ENCODE results near the gene MFAP3L. TPM values are rescaled to one million over a fixed set of nuclear protein-coding genes. Genes with fewer than 3 reads are reported as not detected.
"Not testable (repeated sequence)": the region's sequence is repeated elsewhere in the genome, so short reads cannot be mapped to it uniquely, and the experiment has no call there.

Gene MFAP3L
- total RNA-seq, 1 experiment from 2014 or later, result not detected

- H4K20me1 ChIP-seq (ENCODE audit: insufficient read depth, low read depth, low read length), result no peaks in the 10 kb centered on the region
- H3K4me3 ChIP-seq (ENCODE audit: low read length), result no peak overlapping the region
- H2AFZ ChIP-seq (ENCODE audit: low read length), result no peak overlapping the region
- DNase-seq, result no peak
- H3K4me2 ChIP-seq (ENCODE audit: low read depth, low read length, poor library complexity, severe bottlenecking), result no peak overlapping the region
- H3K27ac ChIP-seq (ENCODE audit: low read length), result no peak overlapping the region
- H3K4me1 ChIP-seq (ENCODE audit: low read length), result peaks cover 5% of the 10 kb centered on the region; the same call in 1 of the 2 replicates
- H3K9me2 ChIP-seq (replicated peaks; ENCODE audit: insufficient read depth, low read length), result no peaks in the 10 kb centered on the region
- H3K36me3 ChIP-seq (ENCODE audit: insufficient read depth, low read length), result no peaks in the 10 kb centered on the region
- no peaks in the 10 kb centered on the region for H3K79me2 ChIP-seq (ENCODE audit: low read length)
- H3K9me3 ChIP-seq (ENCODE audit: low read length), result no peaks in the 10 kb centered on the region
- H3K9ac ChIP-seq (ENCODE audit: low read length), result no peak overlapping the region
- no peaks in the 10 kb centered on the region for H3K27me3 ChIP-seq (ENCODE audit: low read length)
Observed at GRCh38 chr4:169956091-169956843, 69.9 kb downstream of the MFAP3L start.

- no peaks in the 10 kb centered on the region for H3K9me2 ChIP-seq (replicated peaks; ENCODE audit: insufficient read depth, low read length)
- no peak overlapping the region for H3K27ac ChIP-seq (ENCODE audit: low read length)
- H3K9me3 ChIP-seq (ENCODE audit: low read length), result no peaks in the 10 kb centered on the region
- H3K4me1 ChIP-seq (ENCODE audit: low read length), result peaks cover 5% of the 10 kb centered on the region; the same call in 1 of the 2 replicates
- H3K4me2 ChIP-seq (ENCODE audit: low read depth, low read length, poor library complexity, severe bottlenecking), result no peak overlapping the region
- H3K9ac ChIP-seq (ENCODE audit: low read length), result no peak overlapping the region
- no peaks in the 10 kb centered on the region for H4K20me1 ChIP-seq (ENCODE audit: insufficient read depth, low read depth, low read length)
- H3K79me2 ChIP-seq (ENCODE audit: low read length), result no peaks in the 10 kb centered on the region
- H3K4me3 ChIP-seq (ENCODE audit: low read length), result no peak overlapping the region
- H3K27me3 ChIP-seq (ENCODE audit: low read length), result no peaks in the 10 kb centered on the region
- no peak overlapping the region for H2AFZ ChIP-seq (ENCODE audit: low read length)
- no peaks in the 10 kb centered on the region for H3K36me3 ChIP-seq (ENCODE audit: insufficient read depth, low read length)
- DNase-seq, result no peak
Observed at GRCh38 chr4:169955521-169955920, 70.7 kb downstream of the MFAP3L start.

GRCh38 chr4:169952236-169953002 lies 73.8 kb downstream of the MFAP3L start:
- Histone ChIP-seq H3K4me2 (ENCODE audit: low read depth, low read length, poor library complexity, severe bottlenecking) (no peak overlapping the region), H4K20me1 (ENCODE audit: insufficient read depth, low read depth, low read length) (no peaks in the 10 kb centered on the region), H3K79me2 (ENCODE audit: low read length) (no peaks in the 10 kb centered on the region), H3K27ac (ENCODE audit: low read length) (no peak overlapping the region), H3K27me3 (ENCODE audit: low read length) (no peaks in the 10 kb centered on the region), H3K4me1 (ENCODE audit: low read length) (peaks cover 5% of the 10 kb centered on the region; the same call in 1 of the 2 replicates), H3K9me3 (ENCODE audit: low read length) (no peaks in the 10 kb centered on the region), H3K36me3 (ENCODE audit: insufficient read depth, low read length) (no peaks in the 10 kb centered on the region), H3K9me2 (replicated peaks; ENCODE audit: insufficient read depth, low read length) (no peaks in the 10 kb centered on the region), H3K4me3 (ENCODE audit: low read length) (no peak overlapping the region), H3K9ac (ENCODE audit: low read length) (no peak overlapping the region), H2AFZ (ENCODE audit: low read length) (no peak overlapping the region)
- DNase-seq, result no peak

GRCh38 chr4:169948271-169948670 lies 77.9 kb downstream of the MFAP3L start:
- no peak overlapping the region for H2AFZ ChIP-seq (ENCODE audit: low read length)
- no peak overlapping the region for H3K9ac ChIP-seq (ENCODE audit: low read length)
- H3K9me2 ChIP-seq (replicated peaks; ENCODE audit: insufficient read depth, low read length), result no peaks in the 10 kb centered on the region
- H3K4me3 ChIP-seq (ENCODE audit: low read length), result no peak overlapping the region
- H3K27me3 ChIP-seq (ENCODE audit: low read length), result no peaks in the 10 kb centered on the region
- H3K4me1 ChIP-seq (ENCODE audit: low read length), result peaks cover 5% of the 10 kb centered on the region; the same call in 1 of the 2 replicates
- H3K27ac ChIP-seq (ENCODE audit: low read length), result no peak overlapping the region
- no peaks in the 10 kb centered on the region for H4K20me1 ChIP-seq (ENCODE audit: insufficient read depth, low read depth, low read length)
- no peak for DNase-seq
- no peak overlapping the region for H3K4me2 ChIP-seq (ENCODE audit: low read depth, low read length, poor library complexity, severe bottlenecking)
- H3K36me3 ChIP-seq (ENCODE audit: insufficient read depth, low read length), result no peaks in the 10 kb centered on the region
- H3K79me2 ChIP-seq (ENCODE audit: low read length), result no peaks in the 10 kb centered on the region
- no peaks in the 10 kb centered on the region for H3K9me3 ChIP-seq (ENCODE audit: low read length)

GRCh38 chr4:169945636-169946035 lies 80.6 kb downstream of the MFAP3L start:
- H3K9ac ChIP-seq (ENCODE audit: low read length), result no peak overlapping the region
- no peaks in the 10 kb centered on the region for H3K9me2 ChIP-seq (replicated peaks; ENCODE audit: insufficient read depth, low read length)
- H3K4me3 ChIP-seq (ENCODE audit: low read length), result no peak overlapping the region
- H3K9me3 ChIP-seq (ENCODE audit: low read length), result no peaks in the 10 kb centered on the region
- H3K4me1 ChIP-seq (ENCODE audit: low read length), result no peaks in the 10 kb centered on the region
- no peak overlapping the region for H3K27ac ChIP-seq (ENCODE audit: low read length)
- H3K27me3 ChIP-seq (ENCODE audit: low read length), result no peaks in the 10 kb centered on the region
- DNase-seq, result no peak
- H2AFZ ChIP-seq (ENCODE audit: low read length), result no peak overlapping the region
- H3K4me2 ChIP-seq (ENCODE audit: low read depth, low read length, poor library complexity, severe bottlenecking), result no peak overlapping the region
- H3K79me2 ChIP-seq (ENCODE audit: low read length), result no peaks in the 10 kb centered on the region
- no peaks in the 10 kb centered on the region for H3K36me3 ChIP-seq (ENCODE audit: insufficient read depth, low read length)
- H4K20me1 ChIP-seq (ENCODE audit: insufficient read depth, low read depth, low read length), result no peaks in the 10 kb centered on the region

GRCh38 chr4:169943601-169944000 lies 82.6 kb downstream of the MFAP3L start:
- H3K79me2 ChIP-seq (ENCODE audit: low read length); H3K4me1 ChIP-seq (ENCODE audit: low read length); H2AFZ ChIP-seq (ENCODE audit: low read length); H3K27me3 ChIP-seq (ENCODE audit: low read length); H3K9ac ChIP-seq (ENCODE audit: low read length); H3K27ac ChIP-seq (ENCODE audit: low read length); H3K9me2 ChIP-seq (replicated peaks; ENCODE audit: insufficient read depth, low read length); H3K9me3 ChIP-seq (ENCODE audit: low read length); H4K20me1 ChIP-seq (ENCODE audit: insufficient read depth, low read depth, low read length); DNase-seq; H3K36me3 ChIP-seq (ENCODE audit: insufficient read depth, low read length); H3K4me3 ChIP-seq (ENCODE audit: low read length); H3K4me2 ChIP-seq (ENCODE audit: low read depth, low read length, poor library complexity, severe bottlenecking): not testable (repeated sequence)

- Histone ChIP-seq H3K9ac (ENCODE audit: low read length) (no peak overlapping the region), H3K4me1 (ENCODE audit: low read length) (no peaks in the 10 kb centered on the region), H3K27me3 (ENCODE audit: low read length) (no peaks in the 10 kb centered on the region), H2AFZ (ENCODE audit: low read length) (no peak overlapping the region), H3K27ac (ENCODE audit: low read length) (no peak overlapping the region), H3K36me3 (ENCODE audit: insufficient read depth, low read length) (no peaks in the 10 kb centered on the region), H3K4me3 (ENCODE audit: low read length) (no peak overlapping the region), H3K9me3 (ENCODE audit: low read length) (no peaks in the 10 kb centered on the region), H4K20me1 (ENCODE audit: insufficient read depth, low read depth, low read length) (no peaks in the 10 kb centered on the region), H3K79me2 (ENCODE audit: low read length) (no peaks in the 10 kb centered on the region), H3K4me2 (ENCODE audit: low read depth, low read length, poor library complexity, severe bottlenecking) (no peak overlapping the region), H3K9me2 (replicated peaks; ENCODE audit: insufficient read depth, low read length) (no peaks in the 10 kb centered on the region)
- DNase-seq, result no peak
Observed at GRCh38 chr4:169941141-169941540, 85.1 kb downstream of the MFAP3L start.

- no peak overlapping the region for H3K27ac ChIP-seq (ENCODE audit: low read length)
- no peaks in the 10 kb centered on the region for H3K4me1 ChIP-seq (ENCODE audit: low read length)
- H3K79me2 ChIP-seq (ENCODE audit: low read length), result no peaks in the 10 kb centered on the region
- H3K9me3 ChIP-seq (ENCODE audit: low read length), result no peaks in the 10 kb centered on the region
- no peaks in the 10 kb centered on the region for H3K27me3 ChIP-seq (ENCODE audit: low read length)
- H3K4me3 ChIP-seq (ENCODE audit: low read length), result no peak overlapping the region
- no peaks in the 10 kb centered on the region for H3K36me3 ChIP-seq (ENCODE audit: insufficient read depth, low read length)
- no peak for DNase-seq
- H3K9me2 ChIP-seq (replicated peaks; ENCODE audit: insufficient read depth, low read length), result no peaks in the 10 kb centered on the region
- H3K4me2 ChIP-seq (ENCODE audit: low read depth, low read length, poor library complexity, severe bottlenecking), result no peak overlapping the region
- no peak overlapping the region for H3K9ac ChIP-seq (ENCODE audit: low read length)
- no peaks in the 10 kb centered on the region for H4K20me1 ChIP-seq (ENCODE audit: insufficient read depth, low read depth, low read length)
- H2AFZ ChIP-seq (ENCODE audit: low read length), result no peak overlapping the region
Observed at GRCh38 chr4:169940460-169940859, 85.7 kb downstream of the MFAP3L start.

All from Karpas-422 (cell line).